ENCODE data around the gene C21orf58.

DNA sequence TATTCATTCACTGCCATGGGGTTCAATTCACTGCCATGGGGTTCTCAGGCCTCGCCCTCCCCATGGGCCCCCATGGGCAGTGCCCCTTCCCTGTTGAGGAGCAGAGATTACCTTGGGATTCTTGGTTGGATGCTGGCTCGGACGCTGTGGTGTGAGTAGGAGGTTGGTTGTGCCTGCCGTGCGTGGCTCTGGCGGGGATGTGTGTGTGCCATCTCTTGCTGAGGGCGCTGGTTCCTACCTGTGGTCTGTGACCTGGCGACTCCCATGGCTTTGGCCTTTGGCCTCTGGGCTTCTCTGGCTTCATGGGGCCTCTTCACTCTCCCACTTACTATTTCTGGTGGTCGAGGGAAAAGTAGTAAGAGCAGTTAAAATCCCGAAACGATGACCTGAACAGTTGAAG lies 42.4 kb upstream of the C21orf58 start:
- TF ChIP-seq POLR2A (IDR thresholded peaks at IDR 0.05): no peak
- TF ChIP-seq, protein P1, sequence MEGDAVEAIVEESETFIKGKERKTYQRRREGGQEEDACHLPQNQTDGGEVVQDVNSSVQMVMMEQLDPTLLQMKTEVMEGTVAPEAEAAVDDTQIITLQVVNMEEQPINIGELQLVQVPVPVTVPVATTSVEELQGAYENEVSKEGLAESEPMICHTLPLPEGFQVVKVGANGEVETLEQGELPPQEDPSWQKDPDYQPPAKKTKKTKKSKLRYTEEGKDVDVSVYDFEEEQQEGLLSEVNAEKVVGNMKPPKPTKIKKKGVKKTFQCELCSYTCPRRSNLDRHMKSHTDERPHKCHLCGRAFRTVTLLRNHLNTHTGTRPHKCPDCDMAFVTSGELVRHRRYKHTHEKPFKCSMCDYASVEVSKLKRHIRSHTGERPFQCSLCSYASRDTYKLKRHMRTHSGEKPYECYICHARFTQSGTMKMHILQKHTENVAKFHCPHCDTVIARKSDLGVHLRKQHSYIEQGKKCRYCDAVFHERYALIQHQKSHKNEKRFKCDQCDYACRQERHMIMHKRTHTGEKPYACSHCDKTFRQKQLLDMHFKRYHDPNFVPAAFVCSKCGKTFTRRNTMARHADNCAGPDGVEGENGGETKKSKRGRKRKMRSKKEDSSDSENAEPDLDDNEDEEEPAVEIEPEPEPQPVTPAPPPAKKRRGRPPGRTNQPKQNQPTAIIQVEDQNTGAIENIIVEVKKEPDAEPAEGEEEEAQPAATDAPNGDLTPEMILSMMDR (IDR thresholded peaks at IDR 0.05): no peak
